Suprapubic skin (tissue), 3 donors: ENCODE measurements around the gene KRT33B.

Experiments used
- EP300 ChIP-seq: sonication (generic); formaldehyde crosslinking; IDR thresholded peaks from one replicate; pipeline ENCODE4 v1.6.1; 2017; ENCODE audit warnings: antibody characterized with exemption
- POLR2A ChIP-seq, 2 donors: fragments of 450-650 bp; IDR thresholded peaks; one replicate each; pipeline ENCODE4 v1.6.1; 2017; ENCODE audit warnings: antibody characterized with exemption in 2 of 2, mild to moderate bottlenecking in 2 of 2, moderate library complexity in 2 of 2
- TF ChIP-seq, protein P1 (sequence below), 2 donors: fragments of 200-600 bp in 1 of 2; fragments of 450-650 bp in 1 of 2; sonication (generic) in 1 of 2; IDR thresholded peaks; one replicate each; pipeline ENCODE4 v1.5.1; 2016 to 2019; ENCODE audit warnings: antibody characterized with exemption in 2 of 2, mild to moderate bottlenecking in 1 of 2, moderate library complexity in 1 of 2

DNA sequence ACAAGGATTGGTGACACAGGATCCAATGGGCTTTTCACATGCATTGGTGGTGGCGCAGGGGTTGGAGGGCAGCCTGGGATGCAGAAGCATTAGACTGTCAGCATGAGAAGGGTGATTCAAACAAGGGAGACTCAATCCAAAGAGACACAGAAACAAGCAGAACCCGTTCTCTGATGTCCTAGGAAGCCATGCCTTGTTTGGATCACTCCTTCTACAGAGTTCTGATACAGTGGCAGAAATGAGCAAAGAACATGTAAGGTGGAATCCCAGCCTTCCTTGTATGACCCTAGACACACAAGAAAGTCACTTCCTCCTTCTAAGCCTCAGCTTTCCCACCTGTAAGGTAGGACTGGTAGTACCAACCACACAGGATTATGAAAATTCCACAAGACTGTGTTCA, 5.7 kb downstream of the KRT33B start:
- TF ChIP-seq POLR2A (IDR thresholded peaks at IDR 0.05), result no peak
- TF ChIP-seq, protein P1, sequence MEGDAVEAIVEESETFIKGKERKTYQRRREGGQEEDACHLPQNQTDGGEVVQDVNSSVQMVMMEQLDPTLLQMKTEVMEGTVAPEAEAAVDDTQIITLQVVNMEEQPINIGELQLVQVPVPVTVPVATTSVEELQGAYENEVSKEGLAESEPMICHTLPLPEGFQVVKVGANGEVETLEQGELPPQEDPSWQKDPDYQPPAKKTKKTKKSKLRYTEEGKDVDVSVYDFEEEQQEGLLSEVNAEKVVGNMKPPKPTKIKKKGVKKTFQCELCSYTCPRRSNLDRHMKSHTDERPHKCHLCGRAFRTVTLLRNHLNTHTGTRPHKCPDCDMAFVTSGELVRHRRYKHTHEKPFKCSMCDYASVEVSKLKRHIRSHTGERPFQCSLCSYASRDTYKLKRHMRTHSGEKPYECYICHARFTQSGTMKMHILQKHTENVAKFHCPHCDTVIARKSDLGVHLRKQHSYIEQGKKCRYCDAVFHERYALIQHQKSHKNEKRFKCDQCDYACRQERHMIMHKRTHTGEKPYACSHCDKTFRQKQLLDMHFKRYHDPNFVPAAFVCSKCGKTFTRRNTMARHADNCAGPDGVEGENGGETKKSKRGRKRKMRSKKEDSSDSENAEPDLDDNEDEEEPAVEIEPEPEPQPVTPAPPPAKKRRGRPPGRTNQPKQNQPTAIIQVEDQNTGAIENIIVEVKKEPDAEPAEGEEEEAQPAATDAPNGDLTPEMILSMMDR (IDR thresholded peaks at IDR 0.05), result no peak
- TF ChIP-seq EP300, result no peak
